Lower lobe of right lung (tissue), 2 donors: ENCODE measurements around the gene PDE4C. TPM values are rescaled to one million over a fixed set of nuclear protein-coding genes. Genes with fewer than 3 reads are reported as not detected.

ENCODE experiments used
- ATAC-seq, 2 donors: fragments of 200-7000 bp; cut with Tn5 transposase; one replicate each; pipeline ENCODE4 v1.9.1; 2020 to 2022; ENCODE audit warnings: mild to moderate bottlenecking in 2 of 2, moderate library complexity in 2 of 2
- DNase-seq: peaks from one replicate; pipeline ENCODE4 v3.0.0-alpha.2; 2020
- H3K27ac ChIP-seq: fragments of 200-600 bp; one replicate; pipeline ENCODE4 v1.8.0; 2022
- H3K27me3 ChIP-seq: fragments of 200-600 bp; one replicate; pipeline ENCODE4 v1.8.0; 2022; ENCODE audit warnings: low read depth
- H3K36me3 ChIP-seq: fragments of 200-600 bp; one replicate; pipeline ENCODE4 v1.8.0; 2022; ENCODE audit warnings: mild to moderate bottlenecking
- H3K4me1 ChIP-seq: fragments of 200-600 bp; one replicate; pipeline ENCODE4 v1.8.0; 2022
- H3K4me3 ChIP-seq: fragments of 200-600 bp; one replicate; pipeline ENCODE4 v1.8.0; 2022; ENCODE audit warnings: mild to moderate bottlenecking
- H3K9me3 ChIP-seq: fragments of 200-600 bp; one replicate; pipeline ENCODE4 v1.8.0; 2022
- intact Hi-C: fragments of 100-400 bp; cut with DNase I; formaldehyde crosslinking; loops from one replicate; pipeline ENCODE4 v1.11.0; 2022
- total RNA-seq: library from RNA; stranded (reverse); fragmentation: NEBNext Ultra II Directional; extraction: Animal tissue kit (Norgen Biotek cat#: 25700); gene quantifications from one replicate; pipeline ENCODE4 v1.2.1, GENCODE V29; 2021
- TF ChIP-seq, protein P1 (sequence below): fragments of 200-600 bp; IDR thresholded peaks from one replicate; pipeline ENCODE4 v1.8.0; 2022; ENCODE audit warnings: antibody characterized with exemption, mild to moderate bottlenecking
- donor health status: DM: no; HTN: yes; CAD: no; lungs with severe emphysema.

PDE4C gene
- total RNA-seq, 1 donor from 2014 or later: 9.6 TPM

DNA sequence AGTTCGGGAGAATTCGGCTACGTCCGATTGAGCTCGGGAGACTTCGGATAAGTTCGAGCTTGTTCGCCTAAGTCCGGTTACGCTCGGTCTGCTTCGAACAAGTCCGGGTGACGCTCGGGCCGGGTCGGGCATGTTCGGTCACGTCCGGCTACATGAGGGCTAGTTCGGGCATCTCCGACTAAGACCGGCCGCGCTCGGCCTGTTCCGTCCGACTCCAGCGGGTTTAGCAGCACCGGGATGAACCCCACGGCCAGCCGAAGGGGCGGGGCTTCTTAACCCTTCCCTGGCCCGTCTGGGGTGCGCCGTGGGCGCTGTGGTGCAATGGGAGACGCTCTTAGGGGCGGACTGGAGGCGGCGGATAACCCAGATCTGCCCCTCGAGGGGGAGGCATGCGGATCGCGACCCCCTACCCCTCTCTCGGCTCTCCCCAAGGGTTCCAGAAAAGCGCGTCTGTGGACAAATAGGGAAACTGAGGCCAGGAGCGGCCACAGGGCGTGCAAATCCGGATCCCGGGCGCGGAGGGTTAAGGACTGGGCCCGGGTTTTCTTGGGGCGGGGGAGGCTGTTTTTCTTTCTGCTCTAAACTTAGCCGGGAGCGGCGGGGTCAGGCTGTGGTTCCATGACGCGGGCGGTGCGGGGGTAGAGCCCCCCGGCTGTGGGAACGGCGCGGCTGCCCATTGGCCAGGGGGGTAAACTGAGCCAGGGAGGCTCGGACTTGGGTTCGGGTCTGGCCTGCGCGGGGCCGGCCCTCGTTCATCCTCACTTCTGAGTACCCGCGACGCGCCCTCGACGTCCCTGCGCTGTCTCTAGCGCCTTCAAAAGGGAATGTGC is 1.5 kb downstream of the PDE4C start:
- Histone ChIP-seq H3K27me3 (peaks cover 34% of the 10 kb centered on the region), H3K36me3 (no peaks in the 10 kb centered on the region), H3K27ac (peak overlapping the region; percentile 32), H3K9me3 (no peaks in the 10 kb centered on the region), H3K4me1 (peaks cover 25% of the 10 kb centered on the region), H3K4me3 (peak overlapping the region; percentile 55)
- TF ChIP-seq, protein P1, sequence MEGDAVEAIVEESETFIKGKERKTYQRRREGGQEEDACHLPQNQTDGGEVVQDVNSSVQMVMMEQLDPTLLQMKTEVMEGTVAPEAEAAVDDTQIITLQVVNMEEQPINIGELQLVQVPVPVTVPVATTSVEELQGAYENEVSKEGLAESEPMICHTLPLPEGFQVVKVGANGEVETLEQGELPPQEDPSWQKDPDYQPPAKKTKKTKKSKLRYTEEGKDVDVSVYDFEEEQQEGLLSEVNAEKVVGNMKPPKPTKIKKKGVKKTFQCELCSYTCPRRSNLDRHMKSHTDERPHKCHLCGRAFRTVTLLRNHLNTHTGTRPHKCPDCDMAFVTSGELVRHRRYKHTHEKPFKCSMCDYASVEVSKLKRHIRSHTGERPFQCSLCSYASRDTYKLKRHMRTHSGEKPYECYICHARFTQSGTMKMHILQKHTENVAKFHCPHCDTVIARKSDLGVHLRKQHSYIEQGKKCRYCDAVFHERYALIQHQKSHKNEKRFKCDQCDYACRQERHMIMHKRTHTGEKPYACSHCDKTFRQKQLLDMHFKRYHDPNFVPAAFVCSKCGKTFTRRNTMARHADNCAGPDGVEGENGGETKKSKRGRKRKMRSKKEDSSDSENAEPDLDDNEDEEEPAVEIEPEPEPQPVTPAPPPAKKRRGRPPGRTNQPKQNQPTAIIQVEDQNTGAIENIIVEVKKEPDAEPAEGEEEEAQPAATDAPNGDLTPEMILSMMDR: no peak
- DNase-seq (peak; percentile 98), ATAC-seq (peak; percentile 99)
- intact Hi-C loops: no loop called here

DNA sequence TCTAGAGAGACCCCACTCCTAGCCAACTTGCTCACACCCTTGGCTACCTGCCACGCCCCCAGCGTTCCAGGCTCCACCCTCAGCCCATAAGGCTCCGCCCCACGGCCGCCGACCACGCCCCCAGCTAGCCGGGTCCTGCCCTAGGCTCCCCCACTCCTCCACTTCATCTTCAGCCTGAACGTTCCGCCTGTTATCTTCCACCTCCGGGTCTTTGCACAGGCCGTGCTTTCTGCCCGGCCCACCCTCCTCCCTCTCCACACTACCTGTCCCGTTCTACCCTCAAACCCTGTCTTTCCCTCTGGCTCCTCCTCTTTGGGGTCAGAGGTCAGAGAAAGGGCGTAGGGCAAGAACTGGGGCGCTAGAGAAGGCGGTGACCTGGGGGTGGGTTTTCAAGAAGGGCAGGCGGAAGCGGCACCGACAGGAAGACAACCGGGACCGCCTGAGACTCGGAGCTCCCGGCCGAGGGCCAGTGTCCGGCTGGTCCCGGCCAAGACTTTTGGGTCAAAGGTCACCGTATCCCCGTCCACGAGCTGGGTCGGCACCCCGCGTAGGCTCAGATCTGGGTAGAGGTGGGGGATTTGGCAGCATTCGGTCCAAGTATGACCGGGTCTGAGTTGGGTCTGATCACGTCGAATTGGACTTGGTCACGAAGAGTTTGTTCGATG is 2.2 kb downstream of the PDE4C start:
- H3K9me3 ChIP-seq: no peaks in the 10 kb centered on the region
- H3K36me3 ChIP-seq: no peaks in the 10 kb centered on the region
- DNase-seq (peak; percentile 70), ATAC-seq (peak; percentile 38 to 45)
- H3K27ac ChIP-seq: peak overlapping the region; percentile 32
- peaks cover 34% of the 10 kb centered on the region for H3K27me3 ChIP-seq
- TF ChIP-seq, protein P1: no peak
- H3K4me3 ChIP-seq: peak overlapping the region; percentile 55
- H3K4me1 ChIP-seq: peaks cover 25% of the 10 kb centered on the region
- intact Hi-C loops: no loop called here

DNA sequence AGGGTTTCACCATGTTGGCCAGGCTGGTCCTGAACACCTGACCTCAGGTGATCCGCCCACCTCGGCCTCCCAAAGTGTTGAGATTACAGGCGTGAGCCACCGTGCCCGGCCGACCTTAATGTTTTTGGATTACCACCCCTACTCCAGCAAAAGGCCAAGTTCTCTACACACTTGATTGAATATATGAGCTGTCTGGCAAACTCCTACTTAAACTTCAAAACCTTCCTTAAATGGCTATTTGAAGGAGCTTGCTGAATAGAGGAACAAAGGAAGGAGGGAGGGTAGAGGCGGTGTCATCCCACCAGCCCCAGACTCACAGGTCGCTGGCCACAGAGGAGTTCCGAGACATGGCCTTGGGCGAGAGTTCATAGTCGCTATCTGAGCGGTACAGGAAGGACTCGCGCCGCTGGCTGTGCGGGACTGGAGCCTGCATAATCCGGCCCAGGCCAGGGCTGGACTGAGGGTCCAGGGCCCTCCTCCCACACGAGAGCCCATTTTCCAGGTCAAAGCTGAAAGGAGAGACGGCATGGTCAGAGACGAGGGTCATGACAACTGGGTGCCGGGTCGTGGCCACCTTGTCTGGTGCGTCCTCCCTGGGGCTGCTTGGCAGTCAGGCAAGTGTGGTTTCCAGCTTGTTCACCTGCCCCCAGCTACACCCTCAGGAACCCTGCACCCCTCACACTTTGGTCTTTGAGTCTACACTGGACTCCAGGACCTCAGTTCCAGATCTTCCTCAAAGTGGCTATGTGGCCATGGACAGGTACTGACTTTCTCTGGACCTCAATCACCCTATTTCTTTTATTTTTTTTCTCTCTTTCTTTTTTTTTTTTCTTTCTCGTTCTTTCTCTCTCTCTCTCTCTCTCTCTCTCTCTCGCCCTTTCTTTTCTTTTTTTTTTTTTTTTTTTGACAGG is 4.2 kb downstream of the PDE4C start:
- no peak for ATAC-seq
- Histone ChIP-seq H3K4me3 (no peak overlapping the region), H3K36me3 (no peaks in the 10 kb centered on the region), H3K27ac (no peak overlapping the region), H3K9me3 (no peaks in the 10 kb centered on the region), H3K27me3 (peaks cover 24% of the 10 kb centered on the region), H3K4me1 (peaks cover 25% of the 10 kb centered on the region)
- TF ChIP-seq, protein P1: no peak
- intact Hi-C loops: no loop called here
- no peak for DNase-seq

DNA sequence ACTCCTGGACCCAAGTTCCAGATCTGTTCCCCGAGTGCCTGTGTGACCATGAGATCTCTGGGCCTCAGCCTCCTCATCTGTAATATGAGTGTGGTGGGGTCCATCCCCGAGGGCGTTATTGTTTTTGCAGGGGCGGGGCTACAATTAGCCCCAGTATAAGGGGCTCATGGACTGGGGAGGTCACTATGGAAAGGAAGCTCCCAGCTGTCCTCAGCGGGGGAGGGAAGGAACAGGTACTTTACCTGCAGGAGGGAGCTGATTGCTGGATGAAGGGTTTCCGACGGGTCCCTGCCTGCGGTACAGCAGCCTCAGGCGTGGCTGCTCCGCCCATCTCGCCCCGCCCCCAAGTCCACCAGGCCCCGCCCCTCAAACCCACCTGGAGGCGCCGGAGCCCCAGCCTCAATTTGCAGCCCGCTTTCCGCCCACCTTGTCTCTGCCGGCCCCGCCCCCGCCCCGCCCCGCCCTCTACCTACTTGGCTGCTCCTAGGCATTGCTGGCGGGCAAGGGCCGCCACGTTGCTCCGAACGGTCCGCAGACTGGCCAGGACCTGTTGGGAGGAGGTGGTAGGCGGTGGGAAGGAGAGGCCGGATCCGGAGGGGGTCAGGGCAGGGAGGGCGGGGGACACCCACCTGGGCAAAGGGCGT is 5.5 kb downstream of the PDE4C start:
- Histone ChIP-seq H3K4me3 (no peak overlapping the region), H3K36me3 (no peaks in the 10 kb centered on the region), H3K27ac (no peak overlapping the region), H3K27me3 (peaks cover 11% of the 10 kb centered on the region), H3K4me1 (peaks cover 18% of the 10 kb centered on the region), H3K9me3 (no peaks in the 10 kb centered on the region)
- ATAC-seq (no peak), DNase-seq (no peak)
- TF ChIP-seq, protein P1: no peak
- intact Hi-C loops: no loop called here
